Tibial artery (tissue), 4 donors: ENCODE measurements around the gene TCFL5.

ENCODE experiments used
- DNase-seq, 2 donors: peaks; one replicate each; pipeline ENCODE4 v3.0.0-alpha.2; 2019
- H3K27ac ChIP-seq, 2 donors: fragments of 200-600 bp; sonication (generic) in 1 of 2; 1 replicate in 1 of 2; 2 replicates in 1 of 2; pipeline ENCODE4 v1.5.1; 2018 to 2019; ENCODE audit warnings: mild to moderate bottlenecking in 1 of 2
- H3K27me3 ChIP-seq, 2 donors: fragments of 200-600 bp; sonication (generic) in 1 of 2; one replicate each; pipeline versions ENCODE4 v1.5.1 to v1.6.0; 2016 to 2019
- H3K36me3 ChIP-seq, 3 donors: fragments of 200-600 bp; sonication (generic) in 2 of 3; one replicate each; pipeline ENCODE4 v1.5.1; 2016 to 2019; ENCODE audit warnings: mild to moderate bottlenecking in 2 of 3
- H3K4me1 ChIP-seq, 4 donors: fragments of 200-600 bp; sonication (generic) in 2 of 4; 1 replicate in 3 of 4; 2 replicates in 1 of 4; pipeline ENCODE4 v1.5.1; 2016 to 2019
- H3K4me3 ChIP-seq, 2 donors: fragments of 200-600 bp; sonication (generic) in 1 of 2; 1 replicate in 1 of 2; 2 replicates in 1 of 2; pipeline ENCODE4 v1.5.1; 2018 to 2019; ENCODE audit warnings: mild to moderate bottlenecking in 2 of 2
- H3K9me3 ChIP-seq, 3 donors: fragments of 200-600 bp; sonication (generic) in 1 of 3; one replicate each; pipeline ENCODE4 v1.5.1; 2016 to 2019
- CTCF ChIP-seq, 2 experiments: fragments of 200-600 bp in 1 of 2; fragments of 450-650 bp in 1 of 2; IDR thresholded peaks; one replicate each; pipeline ENCODE4 v1.5.1; 2017 to 2019; ENCODE audit warnings: antibody characterized with exemption in 2 of 2, mild to moderate bottlenecking in 1 of 2, moderate library complexity in 1 of 2
- intact Hi-C: fragments of 100-400 bp; cut with DNase I; formaldehyde crosslinking; loops from one replicate; pipeline ENCODE4 v1.15.0; 2023; ENCODE audit warnings: low total_unique reads

Gene TCFL5

GRCh38 chr20:62864207-62864606, 2.6 kb upstream of the TCFL5 start:
- Histone ChIP-seq H3K4me1 (peaks cover 0 to 16% (median 12%) of the 10 kb centered on the region in 4 donors), H3K4me3 (no peak overlapping the region), H3K27me3 (no peaks in the 10 kb centered on the region), H3K36me3 (no peaks in the 10 kb centered on the region), H3K27ac (no peak overlapping the region), H3K9me3 (no peaks in the 10 kb centered on the region)
- intact Hi-C loops, result loop anchor here (10.0 kb wide), 1 partner anchor 59 kb away; the partner anchor contains the start of gene OGFR
- DNase-seq, result no peak
- no peak for TF ChIP-seq CTCF (IDR thresholded peaks at IDR 0.05)

- Histone ChIP-seq H3K4me3 (peak overlapping the region; percentile 54 to 55), H3K27ac (no peak overlapping the region), H3K4me1 (peaks cover 0 to 16% (median 12%) of the 10 kb centered on the region in 4 donors), H3K9me3 (no peaks in the 10 kb centered on the region), H3K36me3 (peaks cover 0 to 12% (median 0%) of the 10 kb centered on the region in 3 donors), H3K27me3 (no peaks in the 10 kb centered on the region)
- TF ChIP-seq CTCF (IDR thresholded peaks at IDR 0.05), result no peak
- intact Hi-C loops, result loop anchor here (10.0 kb wide), 1 partner anchor 56 kb away; the partner anchor contains the start of gene OGFR
- no peak for DNase-seq
Measured at GRCh38 chr20:62860924-62861691, 514 bp downstream of the TCFL5 start.

GRCh38 chr20:62860391-62860923, 1.2 kb downstream of the TCFL5 start:
- no peaks in the 10 kb centered on the region for H3K9me3 ChIP-seq
- H3K27me3 ChIP-seq, result no peaks in the 10 kb centered on the region
- intact Hi-C loops, result loop anchor here (10.0 kb wide), 1 partner anchor 56 kb away; the partner anchor contains the start of gene OGFR
- peak overlapping the region; percentile 54 to 55 for H3K4me3 ChIP-seq
- no peak for DNase-seq
- peaks cover 0 to 12% (median under 1%) of the 10 kb centered on the region in 3 donors for H3K36me3 ChIP-seq
- no peak for TF ChIP-seq CTCF (IDR thresholded peaks at IDR 0.05)
- no peak overlapping the region for H3K27ac ChIP-seq
- H3K4me1 ChIP-seq, result peaks cover 0 to 16% (median 12%) of the 10 kb centered on the region in 4 donors

GRCh38 chr20:62859721-62860120, 1.9 kb downstream of the TCFL5 start:
- TF ChIP-seq CTCF (IDR thresholded peaks at IDR 0.05), result no peak
- Histone ChIP-seq H3K4me1 (peaks cover 0 to 16% (median 12%) of the 10 kb centered on the region in 4 donors), H3K36me3 (peaks cover 0 to 12% (median 5%) of the 10 kb centered on the region in 3 donors), H3K4me3 (no peak overlapping the region), H3K27me3 (no peaks in the 10 kb centered on the region), H3K9me3 (no peaks in the 10 kb centered on the region), H3K27ac (no peak overlapping the region)
- no peak for DNase-seq
- intact Hi-C loops, result loop anchor here (10.0 kb wide), 1 partner anchor 55 kb away; the partner anchor contains the start of gene OGFR

GRCh38 chr20:62858058-62858830, 3.4 kb downstream of the TCFL5 start:
- intact Hi-C loops, result no loop called here
- Histone ChIP-seq H3K4me3 (no peak overlapping the region), H3K9me3 (no peaks in the 10 kb centered on the region), H3K36me3 (peaks cover under 1 to 14% (median 12%) of the 10 kb centered on the region in 3 donors), H3K4me1 (peaks cover 0 to 16% (median 12%) of the 10 kb centered on the region in 4 donors), H3K27ac (no peak overlapping the region), H3K27me3 (no peaks in the 10 kb centered on the region)
- DNase-seq, result no peak
- no peak for TF ChIP-seq CTCF (IDR thresholded peaks at IDR 0.05)
